Keratinocyte (primary cell): Measurements from ENCODE around the gene PCGF3. TPM values are rescaled to one million over a fixed set of nuclear protein-coding genes. Genes with fewer than 3 reads are reported as not detected.

Experiments
- DNase-seq: peaks from one replicate; pipeline ENCODE4 v3.0.0-alpha.2; 2011; ENCODE audit warnings: low read depth, missing footprints, low spot score
- FAIRE-seq: peaks from 2 replicates; lab custom pipeline; 2011; peaks lifted over from hg19 to GRCh38; lab: Jason Lieb, UNC
- H2AFZ ChIP-seq: 2 replicates; pipeline ENCODE4 v1.6.0; 2012; ENCODE audit warnings: low read length, control low read depth, inconsistent platforms; ENCODE audit not compliant: control insufficient read depth
- H3K27ac ChIP-seq: 2 replicates; pipeline ENCODE4 v1.5.1; 2011; ENCODE audit warnings: low read length; ENCODE audit not compliant: control insufficient read depth, insufficient read depth
- H3K27me3 ChIP-seq: 3 replicates; pipeline ENCODE4 v1.6.0; 2011; ENCODE audit warnings: low read length; ENCODE audit not compliant: control insufficient read depth, insufficient read depth; ENCODE audit errors: extremely low read depth
- H3K36me3 ChIP-seq, 2 experiments: 2 replicates in 1 of 2; 3 replicates in 1 of 2; pipeline ENCODE4 v1.5.1; 2011; ENCODE audit warnings: low read length in 2 of 2, mild to moderate bottlenecking in 1 of 2; ENCODE audit not compliant: control insufficient read depth in 2 of 2, insufficient read depth in 2 of 2; ENCODE audit errors: extremely low read depth in 1 of 2
- H3K4me1 ChIP-seq: 3 replicates; pipeline ENCODE4 v1.5.1; 2011; ENCODE audit warnings: low read length; ENCODE audit not compliant: control insufficient read depth, insufficient read depth; ENCODE audit errors: extremely low read depth
- H3K4me2 ChIP-seq: 3 replicates; pipeline ENCODE4 v1.6.0; 2011; ENCODE audit warnings: low read depth, low read length; ENCODE audit not compliant: control insufficient read depth, insufficient read depth; ENCODE audit errors: extremely low read depth
- H3K4me3 ChIP-seq, 3 experiments: fragments of 200-600 bp in 1 of 3; sonication (generic) in 1 of 3; 2 replicates in 2 of 3; 3 replicates in 1 of 3; pipeline ENCODE4 v1.5.1; 2011 to 2016; ENCODE audit warnings: low read length in 3 of 3, mild to moderate bottlenecking in 3 of 3, control low read depth in 2 of 3, inconsistent platforms in 1 of 3, low read depth in 1 of 3, mixed read lengths in 1 of 3, mixed run types in 1 of 3, moderate library complexity in 1 of 3; ENCODE audit not compliant: control insufficient read depth in 2 of 3, insufficient read depth in 2 of 3; ENCODE audit errors: extremely low read depth in 1 of 3
- H3K79me2 ChIP-seq: 2 replicates; pipeline ENCODE4 v1.6.0; 2012; ENCODE audit warnings: low read length; ENCODE audit not compliant: control insufficient read depth, insufficient read depth
- H3K9ac ChIP-seq: 3 replicates; pipeline ENCODE4 v1.6.0; 2011; ENCODE audit warnings: low read length; ENCODE audit not compliant: control insufficient read depth, insufficient read depth; ENCODE audit errors: extremely low read depth
- H3K9me1 ChIP-seq: 3 replicates; pipeline ENCODE4 v1.6.0; 2011; ENCODE audit warnings: low read length; ENCODE audit not compliant: control insufficient read depth, insufficient read depth; ENCODE audit errors: extremely low read depth
- H3K9me3 ChIP-seq: 2 replicates; pipeline ENCODE4 v1.5.1; 2012; ENCODE audit warnings: low read depth, low read length; ENCODE audit not compliant: control insufficient read depth
- H4K20me1 ChIP-seq: 3 replicates; pipeline ENCODE4 v1.6.0; 2011; ENCODE audit warnings: low read length; ENCODE audit not compliant: control insufficient read depth, insufficient read depth; ENCODE audit errors: extremely low read depth
- CTCF ChIP-seq, 3 experiments: IDR thresholded peaks in 1 of 3; conservative IDR thresholded peaks in 1 of 3; optimal IDR thresholded peaks in 1 of 3; 2 replicates in 2 of 3; 3 replicates in 1 of 3; pipeline versions ENCODE3 to v1.5.1; 2011; ENCODE audit warnings: low read length in 3 of 3, mild to moderate bottlenecking in 3 of 3, moderate library complexity in 2 of 3, control low read depth in 1 of 3, inconsistent platforms in 1 of 3; ENCODE audit not compliant: insufficient read depth in 2 of 3; ENCODE audit errors: extremely low read depth in 1 of 3
- EZH2 ChIP-seq: IDR thresholded peaks from one replicate; pipeline ENCODE4 v1.6.1; 2012; ENCODE audit warnings: inconsistent platforms, mild to moderate bottlenecking, low read length, moderate library complexity
- dilution Hi-C: fragments of 300-500 bp; cut with MboI; formaldehyde crosslinking; loops from one replicate; pipeline ENCODE4 v1.7.0; 2020; ENCODE audit warnings: low sequenced_read_pairs; ENCODE audit not compliant: extremely low pct_ligation_motif_present
- polyA plus RNA-seq, 5 experiments: library from polyadenylated mRNA; depleted of rRNA in 3 of 5; stranded (reverse) in 3 of 5; stranded (forward) in 1 of 5; unstranded in 1 of 5; fragments of >200 nt; gene quantifications; 1 replicate in 1 of 5; 2 replicates in 3 of 5; 3 replicates in 1 of 5; pipeline versions ENCODE4 v1.2.1 to v1.2.3, GENCODE V29; 2011 to 2012; ENCODE audit warnings: missing spikeins in 2 of 5, low read depth in 1 of 5, low replicate concordance in 1 of 5

PCGF3 gene
- polyA plus RNA-seq, 1 donor (not counting 4 experiments of a cell fraction or from before 2014, with no cell fraction given) = 40.1 TPM

- TF ChIP-seq EZH2 = no peak
- TF ChIP-seq CTCF (optimal IDR thresholded peaks at IDR 0.05 in 1 of 3, IDR thresholded peaks at IDR 0.05 in 1 of 3, conservative IDR thresholded peaks at IDR 0.05 in 1 of 3; ENCODE audit: extremely low read depth in 1 of 3, insufficient read depth in 2 of 3, low read length in 3 of 3) = no peak
- no peaks in the 10 kb centered on the region for H4K20me1 ChIP-seq
- H3K4me3 ChIP-seq = no peak overlapping the region
- H3K27ac ChIP-seq = no peak overlapping the region
- H3K9me3 ChIP-seq = peaks cover 3% of the 10 kb centered on the region
- no peak overlapping the region for H3K4me2 ChIP-seq
- no peaks in the 10 kb centered on the region for H3K9me1 ChIP-seq
- H3K27me3 ChIP-seq = peaks cover 18% of the 10 kb centered on the region
- H2AFZ ChIP-seq = no peak overlapping the region
- no peak for DNase-seq
- dilution Hi-C loops = no loop called here
- no peak for FAIRE-seq
- H3K36me3 ChIP-seq = no peaks in the 10 kb centered on the region
- no peak overlapping the region for H3K9ac ChIP-seq
- H3K4me1 ChIP-seq = no peaks in the 10 kb centered on the region
- no peaks in the 10 kb centered on the region for H3K79me2 ChIP-seq
Measured at GRCh38 chr4:660401-660800, 45.2 kb upstream of the PCGF3 start.

- no peaks in the 10 kb centered on the region for H3K4me1 ChIP-seq
- no peak for TF ChIP-seq EZH2
- TF ChIP-seq CTCF (optimal IDR thresholded peaks at IDR 0.05 in 1 of 3, IDR thresholded peaks at IDR 0.05 in 1 of 3, conservative IDR thresholded peaks at IDR 0.05 in 1 of 3; ENCODE audit: extremely low read depth in 1 of 3, insufficient read depth in 2 of 3, low read length in 3 of 3) = no peak
- H3K9me3 ChIP-seq = peaks cover 3% of the 10 kb centered on the region
- no peak overlapping the region for H2AFZ ChIP-seq
- dilution Hi-C loops = no loop called here
- no peak overlapping the region for H3K9ac ChIP-seq
- H4K20me1 ChIP-seq = no peaks in the 10 kb centered on the region
- no peaks in the 10 kb centered on the region for H3K36me3 ChIP-seq
- H3K4me2 ChIP-seq = no peak overlapping the region
- no peaks in the 10 kb centered on the region for H3K9me1 ChIP-seq
- FAIRE-seq (no peak), DNase-seq (no peak)
- H3K4me3 ChIP-seq = no peak overlapping the region
- no peaks in the 10 kb centered on the region for H3K79me2 ChIP-seq
- no peak overlapping the region for H3K27ac ChIP-seq
- H3K27me3 ChIP-seq = peaks cover 18% of the 10 kb centered on the region
Measured at GRCh38 chr4:661231-661630, 44.4 kb upstream of the PCGF3 start.
